Right renal cortex interstitium (tissue), 3 donors: ENCODE measurements around the gene PSTPIP2. TPM values are rescaled to one million over a fixed set of nuclear protein-coding genes. Genes with fewer than 3 reads are reported as not detected.

Source experiments
- DNase-seq, 3 donors: peaks; one replicate each; pipeline ENCODE4 v3.0.0-alpha.2; 2013; ENCODE audit warnings: low read depth in 3 of 3, low spot score in 2 of 3
- polyA plus RNA-seq, 3 donors: library from polyadenylated mRNA; unstranded; fragments of 120-200 nt; gene quantifications; one replicate each; pipeline ENCODE4 v1.2.1, GENCODE V29; 2013; ENCODE audit not compliant: insufficient read length in 3 of 3

PSTPIP2 gene
- polyA plus RNA-seq, 3 donors, result 9.4 to 10.2 (median 9.8) TPM

DNA sequence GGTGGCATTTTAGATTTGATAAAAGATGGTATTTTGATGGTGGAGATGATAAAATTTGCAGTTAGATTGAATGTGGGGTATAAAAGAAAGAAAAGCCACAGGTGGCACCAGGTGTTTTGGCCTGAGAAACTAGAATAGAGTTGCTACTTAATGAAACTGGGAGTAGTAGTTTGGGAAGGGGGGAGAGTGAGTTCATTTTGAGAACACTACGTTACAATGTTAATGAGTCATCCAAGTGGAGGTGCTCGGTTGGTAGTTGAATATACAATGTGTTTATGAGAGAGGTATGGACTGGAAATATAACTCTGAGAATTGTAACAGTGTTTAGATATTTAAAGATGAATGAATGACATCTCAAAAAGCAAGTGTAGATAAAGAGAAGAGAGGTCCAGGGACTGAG, 131.3 kb downstream of the PSTPIP2 start:
- no peak for DNase-seq

- DNase-seq, result no peak
Measured at GRCh38 chr18:45939236-45939635, 132.8 kb downstream of the PSTPIP2 start.

GRCh38 chr18:45938488-45938935, 133.5 kb downstream of the PSTPIP2 start:
- DNase-seq, result no peak

DNA sequence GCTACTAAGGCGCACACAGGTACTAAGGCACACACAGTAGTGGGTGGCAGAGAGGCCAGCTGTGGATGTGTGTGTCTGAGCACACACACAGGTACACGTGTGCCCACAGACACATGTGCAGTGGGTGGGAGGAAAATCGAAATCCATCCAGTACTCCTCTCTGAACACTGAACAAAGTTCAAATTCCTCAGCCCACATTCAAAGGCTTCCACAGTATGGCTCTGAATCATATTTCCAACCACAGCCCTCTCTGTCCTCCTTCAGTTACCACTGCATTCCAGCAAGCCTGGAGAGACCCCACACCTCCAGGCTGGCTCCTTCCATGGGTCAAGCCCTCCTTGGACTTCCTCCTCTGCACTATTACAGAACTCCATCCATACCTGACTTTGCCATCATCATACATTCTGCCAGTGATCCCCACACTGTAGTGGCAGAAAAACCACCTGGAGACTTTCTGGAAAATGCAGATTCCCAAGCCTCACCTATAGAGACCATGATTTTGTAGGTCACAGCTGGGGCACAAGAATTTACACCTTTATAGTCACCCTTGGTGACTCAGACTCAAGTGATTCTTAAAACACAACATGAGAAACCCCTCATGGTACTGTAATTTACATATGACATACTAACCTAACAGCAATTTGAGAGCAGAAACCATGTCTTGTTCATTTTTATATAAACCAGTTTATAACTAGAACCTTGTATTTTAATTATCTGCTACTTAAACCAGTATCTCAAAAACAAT, 136.3 kb downstream of the PSTPIP2 start:
- no peak for DNase-seq

Other genes with a start within 250 kb of the PSTPIP2 start
- gene SIGLEC15, start 246.6 kb downstream of the PSTPIP2 start, polyA plus RNA-seq, result under 1 TPM; 0.21 to 0.47 (median 0.40) TPM
- gene EPG5, start 104.9 kb downstream of the PSTPIP2 start, polyA plus RNA-seq, result 10 to 100 TPM; 16.0 to 19.5 (median 18.1) TPM
- gene ATP5F1A, start 26.0 kb upstream of the PSTPIP2 start, polyA plus RNA-seq, result 100 to 1,000 TPM; 722 to 778 (median 731) TPM
- gene HAUS1, start 32.1 kb upstream of the PSTPIP2 start, polyA plus RNA-seq, result 10 to 100 TPM; 52.7 to 57.3 (median 52.8) TPM